Subcutaneous abdominal adipose tissue (tissue), 5 donors: ENCODE data around the gene LRBA.

Experiments used
- H3K27ac ChIP-seq: one replicate; pipeline ENCODE4 v1.7.0; 2013; ENCODE audit warnings: low read depth, mild to moderate bottlenecking, inconsistent platforms, low read length, moderate library complexity
- H3K27me3 ChIP-seq, 5 donors: one replicate each; pipeline ENCODE4 v1.7.0; 2013; ENCODE audit warnings: low read length in 5 of 5, inconsistent platforms in 1 of 5; ENCODE audit not compliant: control insufficient read depth in 5 of 5, insufficient read depth in 4 of 5
- H3K36me3 ChIP-seq, 5 donors: one replicate each; pipeline ENCODE4 v1.7.0; 2013; ENCODE audit warnings: low read length in 5 of 5; ENCODE audit not compliant: control insufficient read depth in 5 of 5, insufficient read depth in 5 of 5
- H3K4me1 ChIP-seq, 5 donors: one replicate each; pipeline ENCODE4 v1.7.0; 2013; ENCODE audit warnings: low read length in 5 of 5, mild to moderate bottlenecking in 3 of 5, moderate library complexity in 1 of 5; ENCODE audit not compliant: control insufficient read depth in 5 of 5, insufficient read depth in 5 of 5
- H3K4me3 ChIP-seq, 5 donors: one replicate each; pipeline ENCODE4 v1.7.0; 2013; ENCODE audit warnings: low read length in 5 of 5, low read depth in 1 of 5
- H3K9ac ChIP-seq, 5 donors: one replicate each; pipeline ENCODE4 v1.7.0; 2013; ENCODE audit warnings: low read length in 5 of 5, mild to moderate bottlenecking in 4 of 5, moderate library complexity in 3 of 5
- H3K9me3 ChIP-seq, 5 donors: one replicate each; pipeline ENCODE4 v1.7.0; 2013; ENCODE audit warnings: low read length in 5 of 5; ENCODE audit not compliant: control insufficient read depth in 5 of 5
- donor health status: healthy.
- donor health status: healthy.
- donor health status: healthy.
- donor health status: healthy.
- donor health status: healthy.

The LRBA gene

DNA sequence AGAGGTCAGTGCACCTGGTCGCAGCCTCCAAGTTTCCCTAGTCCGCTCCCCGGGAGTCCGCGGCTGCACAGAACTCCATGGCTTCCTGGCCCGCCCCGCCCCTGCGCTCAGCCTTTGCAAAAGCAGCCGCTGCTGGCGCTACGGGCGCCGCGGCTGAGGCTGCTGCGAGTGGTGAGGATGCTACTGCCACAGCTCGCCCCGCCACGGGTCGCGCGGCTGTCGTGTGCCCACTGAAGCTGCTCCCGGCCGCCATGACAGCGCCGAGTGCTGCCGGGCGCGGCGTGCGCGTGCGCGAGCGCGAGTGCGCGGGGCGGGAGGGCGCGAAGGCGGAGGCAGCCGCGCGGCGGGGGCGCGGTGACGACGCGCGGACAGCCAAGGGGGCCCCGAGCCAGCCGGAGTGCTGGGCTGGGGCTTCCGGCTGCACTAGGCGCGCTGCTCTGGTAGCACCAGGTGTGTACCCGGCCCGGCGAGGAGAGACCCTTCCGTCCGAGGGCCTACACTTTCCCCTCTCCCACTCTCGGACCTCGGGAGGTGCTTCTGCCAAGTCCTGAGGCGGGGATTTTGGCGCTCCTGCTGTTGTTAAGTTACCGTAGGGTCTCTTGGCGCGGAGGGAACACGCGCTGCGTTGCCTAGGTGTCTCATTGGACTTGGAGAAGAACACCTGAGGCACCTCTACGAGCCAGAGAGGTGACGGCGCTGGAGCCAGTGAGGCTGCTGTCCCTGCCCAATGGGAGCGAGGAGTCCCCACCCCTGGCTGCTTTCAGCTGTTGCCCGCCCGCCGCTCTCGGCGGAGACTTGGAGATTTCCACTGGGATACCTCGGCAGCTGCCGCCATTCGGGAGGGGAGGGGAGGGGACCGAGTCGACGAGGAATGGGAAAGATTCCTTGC lies 619 bp upstream of the LRBA start:
- Histone ChIP-seq H3K36me3 (no peaks in the 10 kb centered on the region), H3K27ac (peak overlapping the region; percentile 78), H3K27me3 (no peaks in the 10 kb centered on the region), H3K4me3 (peak overlapping the region; percentile 98 to 100 (median 99)), H3K4me1 (peaks cover 0 to 31% (median 25%) of the 10 kb centered on the region in 5 donors), H3K9ac (peak overlapping the region; percentile 84 to 96 (median 92)), H3K9me3 (no peaks in the 10 kb centered on the region)

- no peaks in the 10 kb centered on the region for H3K36me3 ChIP-seq
- H3K27ac ChIP-seq: peak overlapping the region; percentile 78
- peak overlapping the region in 4 of 5 donors; percentile 87 to 95 (median 90) for H3K9ac ChIP-seq
- peak overlapping the region in 4 of 5 donors; percentile 97 to 100 (median 98) for H3K4me3 ChIP-seq
- H3K9me3 ChIP-seq: no peaks in the 10 kb centered on the region
- H3K27me3 ChIP-seq: no peaks in the 10 kb centered on the region
- H3K4me1 ChIP-seq: peaks cover 0 to 31% (median 25%) of the 10 kb centered on the region in 5 donors
Measured at GRCh38 chr4:151013944-151014343, 1.1 kb downstream of the LRBA start.

DNA sequence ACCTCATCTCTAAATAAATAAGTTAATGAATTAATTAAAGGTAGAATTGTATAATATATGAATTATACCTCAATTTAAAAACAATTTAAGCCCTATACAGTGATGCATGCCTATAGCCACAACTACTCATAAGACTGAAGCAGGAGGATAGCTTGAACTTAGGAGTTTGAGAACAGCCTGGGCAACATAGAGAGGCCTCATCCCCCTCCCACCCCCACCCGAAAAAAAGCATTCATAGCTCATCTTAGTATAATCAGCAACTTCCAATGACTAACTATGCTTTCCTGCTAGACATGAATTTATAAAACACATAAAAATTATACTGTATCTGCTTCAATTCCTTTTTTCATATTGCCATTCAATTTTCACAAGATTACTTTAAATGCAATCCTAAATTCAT lies 1.6 kb downstream of the LRBA start:
- peaks cover 0 to 31% (median 25%) of the 10 kb centered on the region in 5 donors for H3K4me1 ChIP-seq
- H3K27ac ChIP-seq: no peak overlapping the region
- no peaks in the 10 kb centered on the region for H3K36me3 ChIP-seq
- H3K9me3 ChIP-seq: no peaks in the 10 kb centered on the region
- H3K9ac ChIP-seq: no peak overlapping the region
- H3K27me3 ChIP-seq: no peaks in the 10 kb centered on the region
- no peak overlapping the region for H3K4me3 ChIP-seq

DNA sequence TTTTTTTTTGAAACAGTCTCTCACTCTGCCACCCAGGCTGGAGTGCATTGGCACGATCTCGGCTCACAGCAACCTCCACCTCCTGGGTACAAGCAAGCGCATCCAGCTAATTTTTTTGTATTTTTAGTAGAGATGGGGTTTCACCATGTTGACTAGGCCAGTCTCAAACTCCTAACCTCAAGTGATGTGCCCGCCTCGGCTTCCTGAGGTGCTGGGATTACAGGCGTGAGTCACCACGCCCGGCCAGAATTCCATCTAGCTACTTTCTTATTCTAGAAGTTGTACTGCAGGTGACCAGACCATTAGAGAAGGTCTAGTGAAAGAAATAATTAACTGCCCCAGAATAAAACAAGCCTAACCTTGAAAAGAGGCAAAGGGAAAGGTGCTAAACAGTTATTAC lies 2.3 kb downstream of the LRBA start:
- Histone ChIP-seq H3K36me3 (no peaks in the 10 kb centered on the region), H3K4me1 (peaks cover 0 to 31% (median 25%) of the 10 kb centered on the region in 5 donors), H3K27ac (no peak overlapping the region), H3K4me3 (no peak overlapping the region), H3K9ac (no peak overlapping the region), H3K27me3 (no peaks in the 10 kb centered on the region), H3K9me3 (no peaks in the 10 kb centered on the region)

GRCh38 chr4:151012376-151012775 lies 2.7 kb downstream of the LRBA start:
- H3K36me3 ChIP-seq: no peaks in the 10 kb centered on the region
- H3K4me3 ChIP-seq: no peak overlapping the region
- H3K4me1 ChIP-seq: peaks cover 0 to 31% (median 25%) of the 10 kb centered on the region in 5 donors
- no peaks in the 10 kb centered on the region for H3K9me3 ChIP-seq
- H3K27me3 ChIP-seq: no peaks in the 10 kb centered on the region
- H3K27ac ChIP-seq: no peak overlapping the region
- no peak overlapping the region for H3K9ac ChIP-seq

DNA sequence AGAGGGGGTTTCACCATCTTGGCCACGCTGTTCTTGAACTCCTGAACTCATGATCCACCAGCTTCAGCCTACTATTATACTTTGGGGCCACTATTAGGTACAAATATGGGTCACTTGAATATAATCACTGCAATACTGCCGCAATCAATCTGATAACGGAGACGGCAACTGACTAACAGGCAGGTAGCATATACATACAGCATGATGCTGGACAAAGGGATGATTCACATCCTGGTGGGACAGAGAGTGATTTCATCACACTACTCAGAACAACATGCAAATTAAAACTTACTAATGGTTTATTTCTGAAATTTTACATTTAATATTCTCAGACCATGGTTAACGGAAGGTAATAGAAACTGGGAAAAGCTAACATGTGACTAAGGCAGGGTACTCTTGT lies 10.9 kb downstream of the LRBA start:
- Histone ChIP-seq H3K9me3 (no peaks in the 10 kb centered on the region), H3K27me3 (no peaks in the 10 kb centered on the region), H3K36me3 (no peaks in the 10 kb centered on the region), H3K27ac (no peak overlapping the region), H3K9ac (no peak overlapping the region), H3K4me3 (no peak overlapping the region), H3K4me1 (no peaks in the 10 kb centered on the region)

DNA sequence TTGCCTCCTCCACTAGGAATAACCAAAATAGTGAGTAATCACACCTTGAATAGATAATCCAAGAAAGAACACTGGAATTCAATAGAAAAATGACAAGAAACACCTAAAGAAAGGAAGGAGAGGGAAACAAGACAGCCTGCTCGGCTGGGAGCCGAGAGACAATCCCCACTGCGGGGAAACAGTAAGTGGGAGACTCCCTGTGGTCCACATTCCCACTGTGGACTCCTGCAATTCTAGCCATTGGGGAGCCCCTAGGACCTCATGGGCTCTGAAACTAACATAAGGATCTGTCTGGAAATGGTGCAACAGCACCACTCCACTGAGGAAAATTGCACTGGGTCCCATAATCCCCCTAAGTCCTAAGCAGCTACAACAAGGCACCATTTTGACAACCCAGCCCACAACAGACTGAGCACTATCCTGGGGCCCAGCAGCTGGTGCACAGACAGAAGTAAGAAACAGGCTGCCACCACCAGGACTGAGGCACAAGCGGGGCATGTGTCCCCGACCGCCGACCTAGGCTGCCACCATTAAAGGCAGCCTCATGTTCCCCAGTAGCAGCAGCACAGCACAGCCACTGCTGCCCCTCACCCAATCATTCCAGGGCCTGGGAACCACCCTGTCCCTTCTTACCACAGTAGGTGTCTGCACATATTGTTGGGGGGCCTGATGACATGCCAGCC lies 14.2 kb downstream of the LRBA start:
- no peak overlapping the region for H3K27ac ChIP-seq
- no peak overlapping the region for H3K9ac ChIP-seq
- H3K27me3 ChIP-seq: no peaks in the 10 kb centered on the region
- no peaks in the 10 kb centered on the region for H3K36me3 ChIP-seq
- H3K9me3 ChIP-seq: no peaks in the 10 kb centered on the region
- no peak overlapping the region for H3K4me3 ChIP-seq
- H3K4me1 ChIP-seq: peaks cover 0 to 3% (median 0%) of the 10 kb centered on the region in 5 donors

GRCh38 chr4:150999086-150999485 lies 16.0 kb downstream of the LRBA start:
- peaks cover 0 to 3% (median 0%) of the 10 kb centered on the region in 5 donors for H3K4me1 ChIP-seq
- H3K27ac ChIP-seq: no peak overlapping the region
- no peak overlapping the region for H3K4me3 ChIP-seq
- H3K9ac ChIP-seq: no peak overlapping the region
- H3K27me3 ChIP-seq: no peaks in the 10 kb centered on the region
- no peaks in the 10 kb centered on the region for H3K9me3 ChIP-seq
- H3K36me3 ChIP-seq: no peaks in the 10 kb centered on the region

- Histone ChIP-seq H3K9me3 (no peaks in the 10 kb centered on the region), H3K4me1 (peaks cover 0 to 3% (median 0%) of the 10 kb centered on the region in 5 donors), H3K27ac (no peak overlapping the region), H3K9ac (no peak overlapping the region), H3K4me3 (no peak overlapping the region), H3K27me3 (no peaks in the 10 kb centered on the region), H3K36me3 (no peaks in the 10 kb centered on the region)
Measured at GRCh38 chr4:150997141-150997540, 17.9 kb downstream of the LRBA start.

DNA sequence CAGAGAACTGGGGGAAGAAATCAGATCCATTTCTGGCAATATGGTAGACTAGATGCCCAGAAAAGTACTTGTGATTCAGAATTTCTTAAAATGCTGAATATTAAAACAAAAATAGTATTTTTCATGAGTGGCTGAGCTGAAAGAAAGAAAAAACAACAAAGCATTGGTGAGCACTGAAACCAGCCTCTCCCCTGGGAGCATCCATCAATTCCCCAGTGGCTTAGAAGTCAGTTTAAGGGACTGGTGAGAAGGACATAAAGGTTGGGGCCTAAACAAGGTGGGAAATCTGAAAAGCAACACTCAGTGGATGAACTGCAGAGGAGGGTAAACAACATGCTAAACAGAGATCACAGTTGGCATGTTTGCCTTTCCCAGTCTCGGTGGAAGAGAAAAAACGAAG lies 20.4 kb downstream of the LRBA start:
- Histone ChIP-seq H3K4me1 (peaks cover 0 to 3% (median 0%) of the 10 kb centered on the region in 5 donors), H3K4me3 (no peak overlapping the region), H3K27me3 (no peaks in the 10 kb centered on the region), H3K36me3 (peaks cover 0 to 5% (median 0%) of the 10 kb centered on the region in 5 donors), H3K9me3 (peaks cover 0 to 4% (median 0%) of the 10 kb centered on the region in 5 donors), H3K27ac (no peak overlapping the region), H3K9ac (no peak overlapping the region)
